ENCODE results near the gene PLXNB2.
"Not testable (repeated sequence)": the region's sequence is repeated elsewhere in the genome, so short reads cannot be mapped to it uniquely, and the experiment has no call there.

The PLXNB2 gene

DNA sequence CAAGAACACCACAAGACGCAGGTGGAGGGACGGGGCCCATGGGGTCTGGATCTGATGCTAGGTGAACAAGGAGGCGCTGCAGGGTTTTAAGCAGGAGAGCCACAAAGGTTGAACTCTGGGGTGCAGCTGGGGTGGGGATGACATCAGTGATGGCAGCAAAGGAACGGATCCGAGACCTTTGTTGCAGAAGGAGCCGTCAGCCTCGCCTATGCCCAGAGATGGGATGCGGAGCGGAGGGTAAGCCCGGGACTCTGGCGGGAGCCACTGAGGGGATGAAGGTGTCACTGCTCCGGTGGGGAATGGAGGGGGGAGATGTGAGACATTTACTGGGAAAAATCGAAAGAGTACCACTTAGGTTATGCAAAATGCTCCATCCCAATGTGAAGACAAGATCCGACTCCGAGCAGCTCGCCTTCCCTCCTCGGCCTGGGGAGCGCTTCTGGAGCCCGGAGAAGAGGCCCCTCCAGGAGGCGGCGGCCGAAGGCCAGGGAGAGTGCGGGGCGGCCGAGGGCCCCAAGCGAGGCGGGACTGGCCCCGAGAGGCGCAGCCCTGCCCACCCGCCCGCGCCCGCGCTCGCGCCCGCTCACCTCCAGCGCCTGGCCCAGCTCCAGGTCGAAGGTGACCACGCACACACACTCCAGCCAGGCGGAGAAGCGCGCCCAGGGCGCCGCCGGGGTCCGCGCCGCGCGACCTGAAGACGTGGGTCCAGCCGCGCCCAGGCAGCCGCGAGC, 18.9 kb upstream of the PLXNB2 start:
- no peak for DNase-seq

DNA sequence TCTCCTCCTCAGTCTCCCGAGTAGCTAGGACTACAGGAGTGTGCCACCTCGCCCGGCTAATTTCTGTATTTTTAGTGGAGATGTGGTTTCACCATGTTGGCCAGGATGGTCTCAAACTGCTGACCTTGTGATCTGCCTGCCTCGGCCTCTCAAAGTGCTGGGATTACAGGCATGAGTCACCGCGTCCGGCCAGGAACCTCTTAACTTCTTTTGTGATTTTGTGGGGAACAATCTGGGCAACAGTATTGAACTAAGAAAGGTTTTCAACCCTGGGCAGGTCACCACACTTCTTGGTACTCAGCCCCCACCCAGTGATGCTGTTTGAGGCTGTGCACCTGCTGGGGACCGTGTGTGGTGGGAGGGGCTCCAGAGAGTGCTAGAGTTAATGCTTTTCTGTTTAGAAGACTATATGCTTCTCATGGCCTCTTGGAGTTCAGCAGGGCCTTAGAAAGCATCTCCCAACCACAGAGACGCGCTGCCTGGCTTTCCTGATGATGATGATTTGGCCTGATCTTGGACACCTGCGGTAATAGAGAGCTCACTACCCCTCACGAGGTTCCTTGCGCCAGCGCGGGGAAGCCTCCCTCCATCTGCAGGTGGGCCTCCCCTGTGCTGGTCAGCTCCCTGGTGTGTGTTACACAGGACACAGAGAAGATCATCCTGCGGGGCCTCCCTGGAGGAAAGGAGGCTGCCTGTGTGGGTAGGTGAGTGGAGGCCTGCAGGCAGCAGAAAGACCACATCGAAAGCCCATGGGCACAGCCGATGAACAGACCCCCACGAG, 18.2 kb upstream of the PLXNB2 start:
- DNase-seq: no peak

DNA sequence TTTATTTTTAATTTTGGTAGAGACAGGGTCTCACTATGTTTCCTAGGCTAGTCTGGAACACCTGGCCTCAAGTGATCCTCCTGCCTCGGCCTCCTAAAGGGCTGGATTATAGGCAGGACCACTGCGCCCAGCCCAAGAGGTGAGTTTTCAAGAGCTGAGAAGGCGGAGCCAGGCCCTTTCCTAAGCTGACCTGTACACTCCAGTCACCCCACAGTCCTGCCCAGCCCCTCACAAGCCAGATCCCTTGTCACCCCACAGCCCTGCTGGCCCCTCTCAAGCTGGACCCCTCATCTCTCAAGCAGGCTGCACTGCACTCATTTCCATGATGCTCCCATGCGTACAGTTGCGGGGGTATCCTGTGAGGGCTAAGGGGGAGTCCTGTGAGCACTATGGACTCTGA, 16.5 kb upstream of the PLXNB2 start:
- no peak for DNase-seq

DNA sequence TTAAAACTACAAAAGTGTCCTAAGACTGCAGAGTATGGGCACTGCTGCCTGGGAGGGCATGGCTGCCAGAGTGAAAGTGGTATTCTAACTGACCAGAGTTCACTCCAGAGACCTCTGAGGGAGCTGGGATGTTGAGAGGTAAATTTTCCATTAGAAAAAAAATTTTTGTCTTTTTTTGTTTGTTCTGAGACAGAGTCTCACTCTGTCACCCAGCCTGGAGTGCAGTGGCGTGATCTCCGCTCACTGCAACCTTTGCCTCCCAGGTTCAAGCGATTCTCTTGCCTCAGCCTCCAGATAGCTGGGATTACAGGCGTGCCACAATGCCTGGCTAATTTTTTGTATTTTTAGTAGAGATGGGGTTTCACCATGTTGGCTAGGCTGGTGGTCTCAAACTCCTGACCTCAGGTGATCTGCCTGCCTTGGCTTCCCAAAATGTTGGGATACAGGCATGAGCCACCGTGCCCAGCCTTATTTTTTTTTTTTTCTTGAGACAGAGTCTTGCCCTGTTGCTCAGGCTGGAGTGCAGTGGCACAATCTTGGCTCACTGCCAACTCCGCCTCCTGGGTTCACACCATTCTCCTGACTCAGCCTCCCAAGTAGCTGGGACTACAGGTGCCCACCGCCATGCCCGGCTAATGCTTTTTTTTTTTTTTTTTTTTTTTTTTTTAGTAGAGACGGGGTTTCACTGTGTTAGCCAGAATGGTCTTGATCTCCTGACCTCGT, 15.1 kb upstream of the PLXNB2 start:
- DNase-seq: not testable (repeated sequence)

DNA sequence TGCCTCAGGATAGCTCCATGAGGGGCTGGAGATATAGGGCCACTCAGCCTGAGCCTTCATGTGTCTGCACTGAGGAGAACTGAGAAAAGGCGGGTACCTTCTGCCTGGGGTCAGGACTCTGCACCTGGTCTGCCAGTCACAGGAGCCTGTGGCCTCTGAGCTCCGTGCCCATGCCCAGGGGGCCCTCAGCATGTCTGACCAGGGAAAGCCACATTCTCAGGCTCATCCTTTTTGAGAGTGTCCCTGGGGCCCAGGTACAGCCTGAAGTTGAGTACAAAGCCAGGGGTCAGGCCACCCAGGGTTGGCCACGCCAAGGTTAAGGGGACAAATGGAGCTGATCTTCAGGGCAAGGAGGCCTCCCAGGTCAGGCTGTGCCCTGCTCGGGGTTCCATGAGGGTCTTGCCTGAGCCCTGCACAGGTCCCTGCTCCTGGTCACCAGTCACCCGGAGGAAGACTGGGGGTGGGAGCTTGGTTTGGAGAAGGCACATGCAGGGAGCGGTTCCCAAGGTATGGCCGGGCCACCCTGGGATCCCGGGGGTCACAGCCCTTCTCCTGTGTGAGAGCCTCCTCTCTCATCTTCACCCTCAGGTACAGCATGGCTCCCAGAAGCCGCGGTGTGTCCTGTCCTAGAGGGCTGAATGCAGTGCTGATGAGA, 13.4 kb upstream of the PLXNB2 start:
- no peak for DNase-seq

DNA sequence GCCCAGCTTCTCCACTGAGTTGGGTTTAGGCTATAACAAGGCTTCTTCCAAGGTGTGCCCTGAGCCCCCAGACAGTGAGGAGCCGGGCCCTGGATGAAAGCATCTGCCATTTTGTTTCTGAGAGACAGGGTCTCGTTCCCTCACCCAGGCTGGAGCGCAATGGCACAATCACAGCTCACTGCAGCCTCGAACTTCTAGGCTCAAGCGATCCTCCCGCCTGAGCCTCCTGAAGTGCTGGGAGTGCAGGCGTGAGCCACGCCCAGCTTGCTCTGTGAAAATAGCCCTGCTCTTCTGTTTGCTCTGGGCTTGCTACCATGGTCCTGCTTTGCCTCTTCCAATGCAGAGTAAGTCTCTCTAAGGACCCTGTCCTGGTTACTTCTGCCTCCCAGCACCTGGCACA, 12.7 kb upstream of the PLXNB2 start:
- DNase-seq: no peak

DNA sequence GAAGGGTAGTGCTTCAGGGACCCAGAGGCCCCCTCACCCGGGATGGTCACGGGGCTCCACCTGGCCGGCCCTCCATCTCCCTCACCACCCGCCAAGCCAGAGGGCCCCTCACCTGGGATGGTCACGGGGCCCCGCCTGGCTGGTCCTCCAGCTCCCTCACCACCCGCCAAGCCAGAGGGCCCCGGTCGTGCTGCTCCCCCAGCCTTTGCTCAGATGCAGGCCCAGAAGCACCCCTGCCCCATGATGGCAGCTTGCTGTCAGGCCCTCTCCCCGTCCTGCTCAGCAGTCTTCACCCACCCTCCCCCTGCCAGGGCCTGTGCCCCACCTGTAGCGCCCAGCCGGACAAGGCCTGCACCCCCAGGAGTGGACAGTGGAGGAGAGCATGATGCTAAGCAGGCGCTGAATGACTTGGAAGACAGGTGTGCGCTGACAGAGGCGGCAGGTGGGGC, 12.1 kb upstream of the PLXNB2 start:
- DNase-seq: no peak

DNA sequence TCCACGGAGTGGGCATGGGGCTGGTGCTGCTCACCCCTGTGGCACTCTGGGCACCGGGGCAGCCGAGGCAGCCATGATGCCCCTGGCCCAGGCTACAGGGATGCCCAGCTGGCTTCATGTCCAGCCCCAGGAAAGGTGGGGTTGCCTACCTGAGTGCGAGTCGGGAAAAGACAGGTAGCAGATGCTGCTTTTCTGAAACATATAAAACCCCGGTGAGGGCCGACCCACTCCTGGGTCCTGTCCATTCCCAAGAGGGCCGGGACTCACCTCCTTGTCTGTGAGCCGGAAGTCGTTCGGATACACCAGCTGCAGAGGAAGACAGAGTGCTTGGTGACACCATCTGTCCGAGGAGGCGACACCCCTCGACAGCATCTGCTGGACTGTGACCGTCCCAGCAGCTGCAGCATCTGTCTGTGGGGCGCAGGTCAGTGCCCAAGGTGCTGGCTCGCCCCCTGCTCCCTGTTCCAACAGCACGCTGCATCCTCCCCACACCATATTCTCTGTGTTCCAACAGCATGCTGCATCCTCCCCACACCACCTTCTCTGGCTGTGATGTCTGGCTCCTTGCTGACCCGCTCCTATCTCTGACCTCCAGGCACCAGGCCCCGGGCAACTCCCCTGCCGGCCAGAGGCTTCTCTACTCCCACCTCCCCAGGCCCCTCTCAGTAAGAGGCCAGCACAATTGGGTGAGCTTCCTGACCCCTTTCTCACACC, 11.4 kb upstream of the PLXNB2 start:
- DNase-seq: no peak

DNA sequence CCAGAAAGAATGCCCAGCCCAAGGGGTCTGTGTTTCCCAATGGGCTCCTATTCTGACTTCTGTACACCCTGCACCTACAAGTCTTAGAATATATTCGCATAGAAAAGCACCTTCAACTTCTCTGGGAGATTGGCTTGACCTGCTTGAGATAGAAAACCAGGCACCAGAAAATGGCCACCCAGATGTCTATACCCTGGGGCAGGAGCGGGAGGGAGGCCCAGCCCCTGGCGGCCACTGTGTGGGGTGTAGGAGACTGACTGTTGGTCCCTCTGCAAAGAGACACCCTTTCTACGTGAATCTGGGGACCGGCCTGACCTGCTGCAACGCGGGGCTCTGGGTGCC, 10.9 kb upstream of the PLXNB2 start:
- DNase-seq: no peak

DNA sequence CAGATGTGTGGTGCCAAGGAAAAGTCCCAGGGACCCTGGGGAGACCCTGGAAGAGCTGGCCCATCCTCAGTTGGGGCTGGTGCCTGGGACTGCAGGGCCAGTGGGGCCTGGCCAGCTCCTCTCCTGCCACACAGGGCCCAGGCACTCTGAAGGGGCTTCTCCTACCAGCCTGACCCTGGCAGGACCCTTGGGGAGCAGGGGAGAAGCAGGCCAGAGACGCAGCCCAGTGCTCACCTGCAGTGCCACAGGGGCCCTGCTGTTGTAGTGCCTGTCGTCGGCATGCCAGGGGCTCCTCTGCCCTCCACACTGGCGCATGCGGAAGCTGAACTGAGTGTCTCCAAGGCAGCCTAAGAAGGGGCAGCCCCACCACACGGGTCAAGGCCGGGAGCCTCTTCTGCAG, 10.2 kb upstream of the PLXNB2 start:
- no peak for DNase-seq

DNA sequence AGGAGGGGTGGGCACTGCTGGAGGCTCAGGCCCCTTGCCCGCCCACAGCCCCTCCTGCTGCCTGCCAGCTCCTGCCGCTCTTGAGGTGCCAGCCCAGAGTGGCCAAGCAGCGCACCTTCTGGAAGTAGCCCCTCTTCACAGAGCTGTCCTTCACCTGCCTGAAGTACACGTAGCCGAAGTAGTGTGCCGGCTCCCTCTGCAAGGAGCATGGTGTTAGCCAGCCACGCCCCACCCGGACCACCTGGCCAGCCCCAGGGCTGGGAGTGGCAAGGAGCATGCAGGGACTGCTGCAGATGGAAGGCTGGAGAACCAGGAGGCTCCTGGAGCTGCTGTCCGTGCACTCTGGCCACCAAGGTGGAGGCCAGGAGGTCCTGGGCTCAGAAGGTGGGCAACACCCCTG, 9.7 kb upstream of the PLXNB2 start:
- no peak for DNase-seq

DNA sequence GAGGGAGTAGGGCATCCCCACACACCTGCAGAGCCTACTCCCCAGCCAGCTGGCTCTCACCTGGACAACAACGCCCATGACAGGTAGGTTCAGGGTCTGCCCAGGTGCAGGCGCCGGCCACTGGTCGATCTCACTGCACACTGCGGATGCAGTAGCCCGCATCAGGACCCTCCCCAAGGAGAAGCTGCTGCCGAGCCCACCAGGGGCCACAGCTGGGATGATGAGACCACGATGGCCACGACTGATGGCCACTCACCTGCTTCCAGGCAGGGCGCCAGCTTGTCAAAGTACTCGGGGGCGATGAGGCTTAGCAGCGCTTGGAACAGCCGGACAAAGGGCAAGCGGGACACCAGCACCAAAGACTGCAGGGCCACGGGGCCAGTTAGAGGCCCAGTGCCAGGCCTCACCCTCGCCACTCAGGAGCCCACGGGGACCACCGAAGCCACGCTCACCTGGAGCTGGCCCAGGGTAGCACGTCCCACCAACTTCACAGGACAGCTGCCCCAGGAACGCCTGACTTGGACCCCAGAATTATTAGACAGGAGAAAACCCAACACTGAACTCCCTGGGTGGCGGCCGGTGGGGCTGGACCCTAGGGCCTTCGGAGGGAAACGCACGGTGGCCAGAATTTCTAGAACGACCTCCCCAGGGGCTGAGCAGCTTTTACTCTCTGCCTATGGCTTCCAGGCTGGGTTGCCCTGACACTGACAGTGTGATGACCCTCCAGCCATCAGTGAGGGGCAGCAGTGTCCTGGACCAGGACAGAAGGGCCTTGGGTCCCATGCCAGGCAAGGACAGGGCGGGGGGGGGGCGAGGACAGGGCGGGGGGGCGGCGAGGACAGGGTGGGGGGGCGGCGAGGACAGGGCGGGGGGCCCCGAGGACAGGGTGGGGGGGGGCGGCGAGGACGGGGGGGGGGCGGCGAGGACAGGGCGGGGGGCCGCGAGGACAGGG, 8.9 kb upstream of the PLXNB2 start:
- DNase-seq: no peak

DNA sequence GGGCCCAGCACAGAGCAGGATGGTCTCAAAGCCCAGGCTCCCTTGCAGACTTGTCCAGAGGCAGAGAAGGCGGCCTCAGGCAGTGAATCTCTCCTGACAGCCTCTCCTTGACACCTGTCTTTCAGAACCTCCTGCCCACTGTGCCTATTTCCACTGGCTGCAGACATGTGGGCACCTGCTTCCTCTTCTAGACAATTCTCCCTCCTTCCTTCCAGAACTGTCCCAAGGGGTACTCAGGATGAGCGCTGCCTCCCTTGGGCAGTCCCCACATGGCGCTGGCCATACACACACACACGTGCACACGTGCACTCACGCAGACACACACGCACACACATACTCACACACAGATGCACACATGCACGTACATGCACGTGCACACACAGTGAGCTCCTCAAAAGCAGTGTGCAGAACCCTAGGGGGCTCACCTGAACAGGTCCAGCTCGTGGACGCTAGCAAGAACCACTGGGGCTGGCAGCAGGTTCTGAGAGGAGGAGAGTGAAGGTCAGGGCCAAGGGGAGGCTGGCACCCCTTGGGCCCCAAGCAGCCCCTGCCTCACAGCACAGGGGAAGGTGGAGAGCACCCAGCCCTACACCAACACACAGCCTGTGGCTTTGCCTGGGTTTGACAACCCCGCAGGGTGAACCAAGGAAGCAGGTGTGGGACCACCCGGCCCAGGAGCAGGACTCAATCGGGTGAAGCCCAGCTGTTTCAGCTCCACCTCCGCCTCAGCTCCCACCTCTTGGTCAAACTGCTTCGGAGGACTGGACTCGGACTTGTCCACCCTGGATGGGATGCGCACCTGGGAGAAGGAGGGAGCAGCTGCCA, 8.1 kb upstream of the PLXNB2 start:
- DNase-seq: no peak

DNA sequence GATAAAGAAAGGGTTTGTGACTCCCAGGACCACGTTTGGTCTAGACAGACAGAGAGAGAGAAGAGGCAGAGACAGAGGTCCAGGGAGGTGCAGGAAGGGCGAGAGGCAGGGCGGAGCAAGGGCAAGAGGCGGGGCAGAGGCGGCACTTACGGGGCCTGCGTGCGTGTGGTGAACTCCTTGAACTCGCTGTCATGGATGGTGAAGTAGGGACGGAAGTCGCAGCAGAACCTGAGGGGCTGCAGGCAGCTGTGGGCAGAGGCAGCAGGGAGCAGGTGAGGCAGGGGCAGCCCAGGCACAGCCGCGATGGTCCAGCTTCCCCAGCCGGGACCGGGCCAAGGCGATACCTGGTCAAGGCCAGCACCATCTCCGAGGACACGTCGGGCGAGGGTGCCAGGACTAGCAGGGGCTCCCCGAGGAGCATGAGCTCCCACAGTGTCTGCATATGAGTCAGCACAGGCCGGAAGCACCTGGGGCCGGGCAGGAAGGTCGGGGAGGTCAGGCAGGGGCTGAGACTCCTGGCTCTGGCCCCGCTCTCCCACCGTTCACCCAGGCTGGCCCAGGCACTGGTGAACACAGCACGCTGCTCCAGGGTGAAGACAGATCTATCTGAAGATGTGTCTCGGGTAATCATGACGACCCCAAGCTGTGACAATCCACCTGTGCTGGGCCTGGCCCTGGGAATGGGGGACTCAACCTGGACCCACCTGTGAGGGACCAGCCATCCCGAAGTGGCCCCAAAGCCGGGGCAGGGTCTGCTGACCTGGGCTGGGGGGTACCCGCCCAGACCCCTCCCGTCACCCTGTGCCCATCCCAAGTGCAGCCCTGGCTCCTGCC, 7.2 kb upstream of the PLXNB2 start:
- DNase-seq: no peak

DNA sequence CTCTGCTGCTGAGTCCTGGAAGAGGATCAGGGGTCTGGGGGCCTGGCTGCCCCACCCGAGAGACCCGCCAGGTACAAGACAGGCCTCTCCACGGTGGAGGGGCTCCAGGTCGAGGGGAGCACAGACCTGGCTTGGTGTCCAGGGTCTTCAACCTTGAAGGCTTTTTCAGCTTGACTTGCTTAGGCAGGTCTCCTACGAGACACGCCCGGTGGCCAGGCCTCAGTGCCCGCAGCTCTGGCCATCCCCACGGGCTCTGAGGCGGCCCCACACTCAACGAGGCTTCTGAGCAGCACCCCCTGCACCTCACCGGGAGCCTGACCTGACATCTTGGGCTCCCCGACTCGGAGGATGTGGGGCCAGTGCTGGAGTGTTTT, 6.6 kb upstream of the PLXNB2 start:
- no peak for DNase-seq

DNA sequence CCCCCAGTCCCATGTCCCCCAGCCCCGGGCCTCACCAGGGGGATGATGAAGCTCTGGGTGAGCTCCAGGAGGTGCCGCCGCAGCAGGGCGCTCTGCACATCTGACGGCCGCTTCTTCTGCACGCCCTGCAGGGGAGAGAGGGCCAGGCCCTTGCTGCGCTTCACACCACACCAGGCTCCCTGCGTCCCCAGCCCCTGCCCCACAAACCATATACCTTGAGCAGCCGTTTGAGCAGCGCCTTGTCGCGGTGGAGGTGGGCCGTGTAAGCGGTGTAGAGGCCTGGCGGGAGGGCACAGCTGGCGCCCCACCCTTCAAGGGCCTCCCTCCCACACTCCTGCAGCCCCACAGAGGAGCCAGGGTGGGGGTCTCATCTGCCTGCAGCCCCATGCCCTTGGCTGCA, 6.2 kb upstream of the PLXNB2 start:
- no peak for DNase-seq

DNA sequence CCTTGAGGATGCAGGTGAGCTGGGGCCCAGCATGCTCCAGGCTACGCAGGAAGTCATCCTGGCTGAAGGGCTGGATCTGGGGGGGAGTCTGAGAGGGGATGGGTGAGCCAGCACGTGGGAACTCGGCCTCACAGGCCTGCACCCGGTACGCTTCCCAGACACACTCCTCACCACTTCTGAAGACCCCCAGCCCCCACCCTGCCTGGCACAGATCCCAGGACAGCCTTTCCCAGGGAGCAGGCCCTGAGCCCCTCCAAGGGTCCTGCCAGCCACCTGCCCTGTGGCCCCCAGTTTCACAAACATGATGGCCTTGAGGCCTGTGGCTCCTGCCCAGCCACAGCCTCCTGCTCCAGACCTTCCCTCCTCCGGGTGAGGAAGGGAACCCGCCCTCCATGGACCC, 5.6 kb upstream of the PLXNB2 start:
- DNase-seq: no peak

DNA sequence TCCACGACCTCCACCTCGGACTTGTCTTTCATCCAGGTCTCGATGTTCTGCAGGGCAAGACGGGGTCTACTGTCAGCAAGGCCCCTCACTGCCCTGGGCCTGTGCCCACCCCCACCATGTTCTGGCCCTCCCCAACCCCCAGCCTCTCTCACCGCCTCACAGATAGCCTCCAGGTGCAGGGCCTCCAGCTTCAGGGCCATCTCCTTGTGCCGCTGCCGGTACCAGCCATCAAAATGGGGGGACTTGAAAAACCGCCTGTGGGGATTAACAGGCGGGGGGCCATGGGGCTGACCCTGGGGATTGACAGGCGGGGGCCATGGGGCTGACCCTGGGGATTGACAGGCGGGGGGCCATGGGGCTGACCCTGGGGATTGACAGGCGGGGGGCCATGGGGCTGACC, 4.9 kb upstream of the PLXNB2 start:
- no peak for DNase-seq

DNA sequence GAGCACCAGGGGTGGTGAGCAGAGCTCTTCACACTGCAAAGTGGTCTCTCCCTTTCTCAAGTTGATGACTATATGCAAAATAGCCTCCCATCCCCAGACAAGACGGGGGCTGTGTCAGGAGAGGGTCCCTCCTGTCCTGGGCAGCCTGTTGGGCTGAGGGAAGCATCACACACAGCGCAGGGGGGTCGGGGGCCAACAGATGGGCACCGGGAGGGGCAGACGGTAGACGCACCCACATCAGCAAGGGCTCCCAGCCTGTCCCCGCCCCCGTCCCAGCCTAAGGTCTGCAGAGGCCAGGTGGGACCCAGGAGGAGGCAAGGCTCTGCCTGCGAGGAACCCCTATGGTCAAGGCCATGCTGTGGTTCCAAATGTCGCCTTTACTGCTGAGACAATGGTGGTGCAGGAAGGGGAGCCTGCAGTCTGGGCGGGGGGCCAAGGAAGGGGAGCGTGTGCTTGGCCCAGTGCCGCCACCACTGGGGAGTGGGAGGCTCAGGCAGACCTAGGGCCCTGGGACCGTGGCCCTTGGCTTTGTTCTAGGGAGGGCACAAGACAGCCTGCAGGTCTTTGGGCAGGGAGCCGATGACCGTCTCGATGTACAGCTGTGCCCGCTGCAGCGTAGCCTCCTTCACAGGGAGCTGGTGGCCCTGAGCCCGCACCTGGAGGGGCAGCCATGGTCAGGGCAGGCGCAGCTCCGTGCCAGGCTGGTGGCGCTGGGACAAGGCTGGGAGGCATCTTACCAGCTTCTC, 4.3 kb upstream of the PLXNB2 start:
- DNase-seq: no peak
